ENCODE results near the gene ANKRD34A.

The ANKRD34A gene

DNA sequence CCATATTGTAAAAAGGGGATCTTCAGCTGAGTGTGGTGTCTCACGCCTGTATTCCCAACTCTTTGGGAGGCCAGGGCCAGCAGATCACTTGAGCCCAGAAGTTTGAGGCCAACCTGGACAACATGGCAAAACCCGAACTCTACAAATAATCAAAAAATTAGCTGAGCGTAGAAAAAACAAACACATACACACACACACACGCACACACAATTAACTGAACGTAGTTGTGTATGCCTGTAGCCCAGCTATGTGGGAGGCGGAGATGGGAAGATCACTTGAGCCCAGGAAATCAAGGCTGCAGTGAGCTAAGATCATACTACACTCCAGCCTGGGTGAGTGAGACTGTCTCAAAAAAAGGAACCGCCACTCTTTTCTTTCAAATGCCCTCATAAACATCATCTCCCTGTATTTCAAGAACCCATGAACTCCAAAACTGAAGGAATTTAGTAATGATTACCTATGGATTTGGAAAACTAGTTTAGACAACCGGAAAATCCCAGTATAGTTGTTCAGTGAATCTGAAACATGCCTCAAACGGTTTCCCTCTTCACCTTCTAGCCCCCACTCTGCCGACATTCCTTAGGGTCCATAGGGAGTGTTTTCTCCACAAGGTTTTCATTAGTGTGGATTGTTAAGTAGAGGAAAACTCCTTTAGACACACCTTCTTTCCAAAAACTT is 27.5 kb upstream of the ANKRD34A start:
- no peak for DNase-seq (ENCODE audit: low read depth in 1 of 2, low spot score in 1 of 2)

DNA sequence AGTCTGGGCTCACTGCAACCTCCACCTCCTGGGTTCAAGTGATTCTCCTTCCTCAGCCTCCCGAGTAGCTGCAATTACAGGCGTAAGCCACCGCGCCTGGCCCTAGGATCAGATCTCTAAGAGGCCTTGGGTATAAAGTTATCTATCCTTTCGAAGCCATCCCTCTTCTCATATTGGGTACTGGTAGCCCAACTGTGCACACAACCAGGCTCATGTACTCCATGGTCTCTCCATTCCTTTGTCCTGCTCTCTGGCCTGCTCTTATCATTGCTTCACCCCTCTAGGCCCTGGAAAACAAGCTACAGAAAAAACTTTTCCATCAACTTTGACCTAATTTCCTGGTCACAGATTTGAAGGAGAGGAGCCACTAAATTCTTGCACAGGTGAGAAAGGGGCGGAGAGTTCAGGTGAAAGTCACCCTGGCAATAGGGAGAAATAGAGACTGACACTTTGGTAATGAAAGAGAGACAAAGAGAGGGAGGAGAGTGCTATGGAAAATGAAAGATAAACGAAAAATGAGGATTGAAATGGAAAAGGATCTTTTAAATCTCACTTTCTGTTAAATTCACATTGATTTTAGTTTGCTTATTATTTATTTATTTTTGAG is 26.0 kb upstream of the ANKRD34A start:
- no peak for DNase-seq (ENCODE audit: low read depth in 1 of 2, low spot score in 1 of 2)

DNA sequence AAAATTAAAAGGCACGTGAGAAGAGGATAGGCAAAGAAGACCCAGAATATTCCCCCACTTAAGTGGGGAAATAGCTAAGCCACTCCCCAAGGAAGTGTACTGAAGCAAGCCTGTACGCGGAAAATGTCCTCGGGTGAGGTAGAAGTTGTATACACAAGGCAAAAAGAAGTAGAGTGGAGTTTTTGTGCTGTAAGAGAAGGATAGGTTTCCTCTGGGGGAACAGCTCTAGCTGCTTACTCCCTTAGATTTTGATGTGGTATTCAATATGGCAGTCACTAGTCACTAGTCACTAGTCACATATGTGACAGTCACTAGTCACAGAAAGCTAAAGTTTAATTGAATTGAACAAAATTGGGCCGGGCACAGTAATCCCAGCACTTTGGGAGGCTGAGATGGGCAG is 24.4 kb upstream of the ANKRD34A start:
- DNase-seq (ENCODE audit: low read depth in 1 of 2, low spot score in 1 of 2) = no peak

DNA sequence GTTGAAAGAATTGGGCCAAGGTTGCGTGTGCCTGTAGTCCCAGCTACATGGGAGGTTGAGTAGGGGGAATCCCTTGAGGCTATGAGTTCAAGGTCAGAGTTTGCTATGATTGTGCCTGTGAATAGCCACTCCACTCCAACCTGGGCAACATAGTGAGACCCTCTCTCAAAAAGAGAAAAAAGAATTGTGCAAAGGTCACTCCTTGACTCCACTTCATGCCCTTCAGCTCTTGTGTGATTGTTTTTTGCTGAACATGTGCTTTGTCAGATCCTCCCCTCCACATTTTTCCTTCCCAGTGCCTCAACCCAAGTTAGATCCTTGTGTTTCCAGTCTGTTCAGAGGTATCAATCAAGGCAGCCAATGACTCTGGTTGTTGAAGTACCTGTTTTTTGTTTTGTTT is 23.6 kb upstream of the ANKRD34A start:
- no peak for DNase-seq (ENCODE audit: low read depth in 1 of 2, low spot score in 1 of 2)

DNA sequence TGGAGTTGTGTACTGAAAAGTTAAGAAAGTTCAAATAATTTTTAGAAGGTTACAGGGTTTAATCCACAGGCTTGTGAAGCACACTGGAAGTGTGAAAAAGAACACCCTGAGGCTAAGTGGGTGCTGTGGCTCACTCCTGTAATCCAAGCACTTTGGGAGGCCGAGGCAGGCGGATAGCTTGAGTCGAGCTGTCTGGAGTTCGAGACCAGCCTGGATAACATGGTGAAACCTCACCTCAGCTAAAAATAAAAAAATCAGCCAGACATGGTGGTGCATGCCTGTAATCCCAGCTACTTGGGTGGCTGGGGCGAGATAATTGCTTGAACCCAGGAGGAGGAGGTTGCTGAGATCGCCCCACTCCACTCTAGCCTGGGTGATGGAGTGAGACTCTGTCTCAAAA is 22.2 kb upstream of the ANKRD34A start:
- no peak for DNase-seq (ENCODE audit: low read depth in 1 of 2, low spot score in 1 of 2)

DNA sequence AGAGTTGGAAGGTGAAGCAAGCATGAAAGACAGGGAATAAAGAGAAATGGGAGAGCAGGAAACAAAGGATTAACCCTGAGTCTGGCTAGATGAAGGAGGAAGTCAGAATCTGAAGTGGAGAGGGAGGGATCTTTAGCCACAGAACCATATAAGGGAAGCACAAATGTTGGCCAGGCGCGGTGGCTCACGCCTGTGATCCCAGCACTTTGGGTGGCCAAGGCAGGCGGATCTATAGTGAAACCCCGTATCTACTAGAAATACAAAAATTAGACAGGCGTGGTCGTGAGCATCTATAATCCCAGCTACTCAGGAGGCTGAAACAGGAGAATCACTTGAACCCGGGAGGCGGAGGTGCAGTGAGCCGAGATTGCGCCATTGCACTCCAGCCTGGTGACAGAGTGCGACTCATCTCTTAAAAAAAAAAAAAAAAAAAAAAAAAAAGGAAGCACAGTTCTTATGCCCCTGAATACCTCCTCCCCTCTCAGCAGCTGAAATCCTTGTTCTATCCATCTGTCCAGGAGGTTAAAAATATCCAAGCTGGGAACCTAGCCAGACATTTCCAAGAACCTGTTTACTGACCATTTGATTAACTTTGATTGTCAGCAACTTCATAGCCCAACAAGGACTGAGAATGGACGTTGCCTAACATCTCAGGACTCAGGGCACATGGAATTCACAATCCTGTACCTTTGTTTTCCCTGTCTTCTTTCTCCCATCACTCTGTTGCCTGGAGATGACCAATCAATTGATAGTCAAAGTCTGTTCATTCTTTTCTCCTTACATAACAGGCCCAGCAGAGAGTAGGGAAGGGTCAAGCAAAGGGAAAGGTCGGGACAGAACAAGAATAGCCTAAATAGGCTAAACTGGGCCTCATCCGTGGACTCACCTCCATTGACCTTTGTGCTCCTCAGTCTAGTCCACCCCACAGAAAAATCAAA is 21.4 kb upstream of the ANKRD34A start:
- no peak for DNase-seq (ENCODE audit: low read depth in 1 of 2, low spot score in 1 of 2)

DNA sequence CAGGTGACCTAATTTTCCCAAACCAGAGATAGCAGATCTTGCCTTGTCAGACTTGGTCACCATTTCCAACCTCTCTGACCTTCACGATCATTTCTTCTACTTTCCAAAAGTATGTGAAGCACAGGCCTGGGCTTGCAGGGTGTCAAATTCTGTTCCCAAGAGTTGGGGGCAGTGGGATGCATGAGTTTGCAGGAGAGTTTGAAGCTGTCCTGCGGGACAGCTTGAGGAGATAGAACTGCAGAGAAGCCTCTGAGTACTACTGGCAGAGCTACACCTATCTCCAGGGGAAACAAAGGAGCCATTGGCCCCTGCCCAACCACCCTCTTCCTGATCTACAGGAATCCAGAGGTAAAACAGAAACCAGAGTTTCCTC is 20.7 kb upstream of the ANKRD34A start:
- DNase-seq (ENCODE audit: low read depth in 1 of 2, low spot score in 1 of 2) = no peak

DNA sequence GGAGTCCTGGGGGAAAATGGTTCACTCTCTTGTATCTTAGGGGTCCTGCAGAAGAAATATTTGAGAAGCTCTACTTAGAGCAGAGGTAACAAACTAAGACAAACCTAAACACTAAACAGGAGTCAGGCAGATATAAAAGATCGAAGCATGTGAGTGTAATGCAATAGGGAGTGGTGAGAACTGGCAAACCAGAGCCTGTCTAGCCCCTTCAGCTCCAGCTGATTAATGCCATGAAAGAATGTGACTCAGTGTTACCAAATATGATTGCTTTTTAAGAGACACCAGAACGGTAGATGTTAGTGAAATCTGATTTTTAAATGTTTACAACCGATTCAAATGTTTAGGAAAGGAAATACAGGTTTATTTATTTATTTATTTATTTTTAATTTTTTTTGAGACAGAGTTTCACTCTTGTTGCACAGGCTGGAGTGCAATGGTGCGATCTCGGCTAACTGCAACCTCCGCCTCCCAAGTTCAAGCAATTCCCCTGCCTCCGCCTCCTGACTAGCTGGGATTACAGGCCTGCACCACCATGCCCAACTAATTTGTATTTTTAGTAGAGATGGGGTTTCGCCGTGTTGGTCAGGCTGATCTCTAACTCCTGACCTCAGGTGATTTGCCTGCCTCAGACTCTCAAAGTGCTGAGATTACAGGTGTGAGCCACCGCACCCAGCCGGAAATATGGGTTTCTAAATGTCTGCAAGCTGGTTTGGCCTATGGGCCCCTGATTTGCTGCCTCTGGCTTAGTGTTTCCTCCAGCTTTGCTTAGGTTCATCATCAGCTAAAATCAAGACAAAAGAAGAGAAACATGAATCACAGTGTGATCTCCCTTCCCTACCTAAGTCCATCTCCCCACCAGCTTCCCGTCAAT is 19.8 kb upstream of the ANKRD34A start:
- DNase-seq (ENCODE audit: low read depth in 1 of 2, low spot score in 1 of 2) = no peak

DNA sequence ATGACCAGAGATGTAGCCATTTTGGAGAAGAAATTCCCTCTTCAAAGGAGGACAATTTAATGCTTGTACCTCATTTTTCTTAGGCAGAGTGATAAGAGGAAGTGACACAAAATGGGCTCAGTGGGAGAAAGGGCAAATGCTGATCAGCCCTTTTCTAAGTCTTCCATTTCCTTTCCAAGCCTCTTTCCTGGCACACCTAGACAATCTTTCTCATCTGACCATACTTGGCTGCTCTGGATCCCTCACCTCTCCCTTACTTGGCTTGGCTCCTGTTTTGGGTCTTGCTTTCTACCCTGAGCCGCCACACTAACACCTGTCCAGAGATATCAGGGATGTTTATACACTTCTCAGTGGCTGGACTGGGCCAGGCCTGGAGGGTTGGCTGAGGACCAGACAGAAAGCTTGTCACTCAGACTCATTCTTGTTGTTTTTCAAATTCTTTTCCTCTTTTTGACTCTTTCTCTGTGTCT is 18.9 kb upstream of the ANKRD34A start:
- DNase-seq (ENCODE audit: low read depth in 1 of 2, low spot score in 1 of 2) = no peak

DNA sequence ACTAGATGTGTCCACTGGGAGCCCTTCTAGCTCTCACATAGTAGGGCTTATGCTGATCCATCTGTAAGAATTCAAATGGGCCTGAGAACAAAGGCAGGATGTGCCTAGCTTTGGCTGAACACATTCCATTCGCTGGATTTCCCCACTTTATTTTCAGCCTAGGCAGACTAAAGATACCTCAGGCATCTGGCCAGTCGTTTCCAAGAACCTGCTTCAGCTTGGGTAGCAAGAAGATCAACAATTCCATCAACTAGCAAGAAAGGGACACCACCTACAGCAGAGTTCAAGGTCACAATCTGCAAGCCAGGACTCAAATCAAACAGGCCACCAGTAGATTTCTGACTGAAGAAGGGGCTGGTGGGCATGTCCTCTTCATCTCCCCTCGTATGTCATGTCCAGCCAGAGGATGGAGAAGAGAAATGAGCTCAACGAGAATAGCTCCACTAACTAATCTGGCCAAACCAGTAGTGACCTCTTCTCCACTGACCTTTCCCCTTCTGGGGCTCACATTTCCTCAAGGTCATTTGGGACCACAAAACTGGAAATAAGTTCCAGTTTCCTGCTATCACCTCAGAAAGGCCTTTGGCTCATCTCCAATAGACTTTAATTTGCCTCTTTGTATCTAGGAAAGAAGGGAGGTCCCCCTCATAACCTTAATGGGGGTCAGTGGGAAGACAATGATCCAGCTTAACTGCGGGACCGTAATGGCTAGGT is 17.8 kb upstream of the ANKRD34A start:
- DNase-seq (ENCODE audit: low read depth in 1 of 2, low spot score in 1 of 2) = no peak

DNA sequence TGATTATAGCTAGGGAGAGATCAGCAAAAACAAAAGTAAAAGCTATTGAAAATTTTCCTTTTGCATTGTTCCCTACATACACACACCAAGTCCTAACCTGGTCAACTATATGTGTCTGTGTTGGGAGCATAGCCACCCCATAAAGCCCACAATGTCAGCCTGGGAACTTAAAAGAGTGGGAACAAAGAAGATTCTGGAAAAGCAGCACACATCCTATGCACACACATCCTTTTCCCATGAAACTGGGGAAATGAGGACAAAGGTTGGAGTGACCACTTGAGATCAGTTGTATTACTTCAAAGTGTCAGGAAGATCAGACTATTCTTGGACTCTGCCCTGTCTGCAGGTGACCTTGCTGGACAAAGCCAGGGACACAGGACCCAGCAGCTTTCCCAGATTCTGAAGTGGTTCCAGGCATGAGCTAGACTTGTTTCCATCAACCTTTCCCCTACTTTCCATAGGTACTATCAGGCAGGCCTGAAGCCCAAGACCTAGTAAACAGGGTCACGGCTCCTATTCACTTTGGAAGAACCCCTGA is 16.2 kb upstream of the ANKRD34A start:
- DNase-seq (ENCODE audit: low read depth in 1 of 2, low spot score in 1 of 2) = no peak

DNA sequence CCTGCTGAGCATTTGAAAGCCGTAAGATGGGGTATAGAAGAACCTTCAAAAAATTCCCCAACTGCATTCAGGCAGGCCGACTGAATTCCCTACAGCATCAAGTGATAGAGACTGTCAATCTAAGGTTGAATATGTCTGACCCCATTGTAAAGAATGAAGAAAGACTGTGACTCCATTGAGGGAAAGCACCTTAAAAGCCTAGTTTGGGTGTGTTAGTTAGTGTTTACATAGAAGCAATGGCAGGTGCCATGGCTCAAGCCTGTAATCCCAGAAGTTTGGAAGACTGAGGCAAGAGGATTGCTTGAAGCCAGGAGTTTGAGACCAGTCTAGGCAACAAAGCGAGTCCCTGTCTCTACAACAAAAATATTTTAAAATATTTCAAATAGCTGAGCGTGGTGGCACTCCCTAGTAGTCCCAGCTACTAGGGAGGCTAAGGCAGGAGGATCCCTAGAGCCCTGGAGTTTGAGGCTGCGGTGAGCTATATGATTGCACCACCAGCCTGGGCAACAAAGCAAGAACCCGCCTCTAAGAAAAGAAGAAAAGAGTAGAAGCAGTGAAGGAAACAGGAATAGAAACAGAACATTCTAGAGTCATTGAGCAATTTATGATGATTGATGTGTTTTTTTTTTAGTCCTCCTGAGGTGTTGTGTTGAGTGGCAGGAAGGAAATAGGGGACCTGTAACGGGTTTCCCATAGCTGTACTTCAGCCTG is 15.5 kb upstream of the ANKRD34A start:
- DNase-seq (ENCODE audit: low read depth in 1 of 2, low spot score in 1 of 2) = no peak

DNA sequence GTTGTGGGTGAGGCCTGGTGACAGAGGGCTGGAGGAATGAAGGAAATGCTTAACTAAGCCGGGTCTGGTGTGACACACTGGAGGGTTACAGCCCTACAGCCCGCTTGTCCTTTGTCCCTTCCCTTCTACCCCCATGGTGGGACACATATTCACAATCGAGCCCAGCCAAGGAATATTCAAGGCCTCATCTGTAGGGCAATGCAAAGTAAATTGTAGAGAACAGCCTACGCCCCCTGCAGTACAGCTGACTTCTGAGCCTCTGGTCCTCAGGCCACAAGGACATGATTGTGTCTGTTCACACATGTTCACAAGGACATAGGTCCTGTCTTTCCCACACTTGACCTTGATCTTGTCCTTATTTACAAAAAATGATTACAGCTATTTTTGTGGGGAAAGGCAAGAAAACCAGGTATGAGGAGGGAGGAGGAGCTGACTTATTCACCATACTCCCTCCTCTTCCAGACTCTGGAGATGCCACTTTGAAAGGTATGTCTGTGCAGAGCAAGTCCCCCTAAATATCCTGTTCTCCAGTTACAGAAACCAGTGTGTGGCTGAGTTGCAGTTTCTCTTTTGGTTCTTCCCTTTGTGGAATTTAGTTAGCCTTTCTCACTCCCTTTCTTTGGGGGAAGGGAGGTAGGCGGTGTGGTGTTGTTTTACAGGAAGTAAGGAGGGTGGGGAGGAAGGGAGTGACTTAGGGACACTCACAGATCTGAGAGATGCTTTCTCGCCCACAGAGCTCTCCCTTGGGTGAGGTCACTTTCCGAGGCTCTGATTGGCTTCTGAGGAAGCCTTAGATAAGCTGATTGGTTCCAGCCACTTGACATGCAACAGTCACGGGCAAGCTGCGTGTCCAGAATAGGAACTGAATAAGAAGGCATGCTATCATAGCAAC is 14.7 kb upstream of the ANKRD34A start:
- peak; percentile 28 to 65 for DNase-seq (ENCODE audit: low read depth in 1 of 2, low spot score in 1 of 2)

DNA sequence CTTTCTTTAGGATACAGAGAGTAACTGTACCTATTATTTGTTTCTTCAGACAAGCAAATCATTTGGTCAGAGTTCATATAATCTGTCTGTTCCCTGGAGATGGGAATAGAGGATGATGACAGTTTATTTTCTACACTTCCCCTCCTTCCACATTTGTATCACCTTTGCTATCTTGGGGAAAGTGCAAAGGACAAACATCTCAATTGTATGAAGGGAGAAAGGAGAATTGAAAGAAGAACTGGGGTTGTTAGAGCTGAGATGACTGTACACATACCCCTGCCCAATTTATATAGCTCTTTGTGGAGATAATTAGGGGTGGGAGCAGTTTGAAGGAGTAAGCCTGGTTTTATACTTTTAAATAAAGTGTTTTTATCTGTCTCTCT is 14.1 kb upstream of the ANKRD34A start:
- no peak for DNase-seq (ENCODE audit: low read depth in 1 of 2, low spot score in 1 of 2)

DNA sequence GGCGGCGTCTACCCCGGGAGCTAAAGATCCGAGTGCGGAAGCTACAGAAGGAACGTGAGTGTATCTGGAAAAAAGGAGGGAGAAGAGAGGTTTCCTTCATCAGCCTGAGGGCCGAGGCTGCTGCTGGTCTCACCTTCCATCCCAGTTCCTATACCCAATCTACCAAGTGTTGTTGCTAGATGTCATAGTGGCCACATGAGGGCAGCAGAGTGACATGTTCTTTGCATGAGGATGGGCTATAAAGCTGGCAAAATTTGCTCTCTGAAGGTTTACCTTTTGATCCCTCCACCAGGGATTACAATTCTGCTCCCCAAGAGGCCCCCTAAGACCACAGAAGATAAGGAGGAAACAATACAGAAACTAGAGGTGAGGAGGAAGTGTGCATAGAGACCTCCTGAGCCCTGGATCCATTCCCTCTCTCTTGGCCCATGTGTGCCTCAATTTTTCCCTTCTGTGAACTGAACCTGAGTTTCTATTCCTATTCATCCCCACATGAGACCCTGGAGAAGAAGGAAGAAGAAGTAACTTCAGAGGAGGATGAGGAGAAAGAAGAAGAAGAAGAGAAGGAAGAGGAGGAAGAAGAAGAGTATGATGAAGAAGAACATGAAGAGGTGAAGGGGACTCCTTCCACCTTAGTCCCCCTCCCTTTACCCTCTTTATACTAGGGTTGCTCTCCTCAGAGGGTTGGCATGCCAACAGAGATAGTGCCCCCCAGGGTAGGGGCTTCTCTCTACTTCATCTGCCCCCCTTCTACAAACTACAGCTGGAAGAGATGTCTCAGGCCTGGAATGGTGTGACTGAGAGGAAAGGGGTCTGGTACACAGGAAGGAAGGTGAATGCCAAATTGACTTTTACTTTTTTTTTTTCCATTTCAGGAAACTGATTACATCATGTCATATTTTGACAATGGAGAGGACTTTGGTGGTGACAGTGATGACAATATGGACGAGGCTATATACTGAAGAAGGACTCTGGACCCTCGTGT is 13.4 kb upstream of the ANKRD34A start:
- DNase-seq (ENCODE audit: low read depth in 1 of 2, low spot score in 1 of 2) = peak; percentile 37 to 49

DNA sequence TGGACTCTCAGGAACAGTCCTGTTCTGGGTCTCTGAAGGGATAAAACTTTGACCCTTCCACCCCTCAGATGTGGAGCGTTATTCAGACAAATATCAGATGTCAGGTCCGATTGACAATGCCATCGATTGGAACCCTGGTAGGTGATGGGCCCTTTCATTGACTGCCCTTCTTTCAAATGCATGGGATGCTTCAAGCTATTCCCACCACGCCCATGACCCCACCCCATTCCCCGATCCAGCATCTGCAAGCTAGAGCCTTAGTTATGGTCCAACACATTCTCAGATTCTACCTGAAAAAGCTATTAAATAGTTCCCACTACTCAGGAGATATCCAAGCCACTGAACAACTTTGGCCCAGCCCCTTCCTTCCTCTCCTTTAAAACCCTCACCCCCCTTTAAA is 12.6 kb upstream of the ANKRD34A start:
- DNase-seq (ENCODE audit: low read depth in 1 of 2, low spot score in 1 of 2) = no peak

DNA sequence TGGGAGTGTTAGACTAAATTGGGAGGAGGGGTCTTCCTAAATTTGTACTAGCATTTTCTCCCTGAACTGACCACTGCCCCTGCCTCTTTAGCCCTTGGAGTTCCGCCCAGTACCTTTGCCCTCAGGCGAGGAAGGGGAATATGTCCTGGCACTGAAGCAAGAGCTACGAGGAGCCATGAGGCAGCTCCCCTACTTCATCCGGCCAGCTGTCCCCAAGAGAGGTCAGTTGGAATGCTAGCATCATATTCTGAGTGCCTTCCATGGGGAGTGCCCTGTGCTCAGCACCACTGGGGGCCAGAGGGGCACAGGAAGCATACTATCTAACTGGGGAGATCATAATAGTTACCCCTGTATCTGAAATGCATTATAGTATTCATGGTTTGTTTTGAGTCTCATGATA is 10.8 kb upstream of the ANKRD34A start:
- no peak for DNase-seq (ENCODE audit: low read depth in 1 of 2, low spot score in 1 of 2)
